Retinal pigment epithelial cell (primary cell): ENCODE data around the gene YEATS2.

Source experiments
- DNase-seq: peaks from one replicate; pipeline ENCODE4 v3.0.0-alpha.2; 2010; ENCODE audit warnings: low read depth
- H3K4me3 ChIP-seq: 2 replicates; pipeline ENCODE4 v1.5.1; 2011; ENCODE audit warnings: mild to moderate bottlenecking, low read length, control low read depth, moderate library complexity
- CTCF ChIP-seq: conservative IDR thresholded peaks from 2 replicates; pipeline ENCODE4 v1.5.1; 2011; ENCODE audit warnings: low read depth, low read length, control low read depth, inconsistent platforms

Gene YEATS2

GRCh38 chr3:183829466-183829865 is 131.9 kb downstream of the YEATS2 start:
- no peak for DNase-seq
- no peak overlapping the region for H3K4me3 ChIP-seq
- no peak for TF ChIP-seq CTCF

- TF ChIP-seq CTCF, result no peak
- H3K4me3 ChIP-seq, result no peak overlapping the region
Measured at GRCh38 chr3:183830187-183830586, 132.6 kb downstream of the YEATS2 start.

GRCh38 chr3:183833516-183833915 is 135.9 kb downstream of the YEATS2 start:
- TF ChIP-seq CTCF, result no peak
- no peak overlapping the region for H3K4me3 ChIP-seq
- DNase-seq, result no peak

More at GRCh38 chr3:183830187-183830586, 132.6 kb downstream of the YEATS2 start:
- no peak for DNase-seq

- no peak overlapping the region for H3K4me3 ChIP-seq
- no peak for TF ChIP-seq CTCF
- DNase-seq, result no peak
Measured at GRCh38 chr3:183837390-183837789, 139.8 kb downstream of the YEATS2 start.

GRCh38 chr3:183837894-183838293 is 140.3 kb downstream of the YEATS2 start:
- H3K4me3 ChIP-seq, result no peak overlapping the region
- no peak for TF ChIP-seq CTCF
- no peak for DNase-seq

GRCh38 chr3:183839751-183840150 is 142.2 kb downstream of the YEATS2 start:
- TF ChIP-seq CTCF, result no peak
- DNase-seq, result no peak

GRCh38 chr3:183844606-183845005 is 147.0 kb downstream of the YEATS2 start:
- DNase-seq, result peak; percentile 48
- H3K4me3 ChIP-seq, result no peak overlapping the region
- TF ChIP-seq CTCF, result no peak

More at GRCh38 chr3:183839751-183840150, 142.2 kb downstream of the YEATS2 start:
- H3K4me3 ChIP-seq, result no peak overlapping the region
